Coronary artery (tissue), 2 donors: ENCODE data around the gene SLC48A1.

Experiments
- DNase-seq: peaks from one replicate; pipeline ENCODE4 v3.0.0-alpha.2; 2017; ENCODE audit warnings: low spot score
- H3K27ac ChIP-seq, 2 donors: fragments of 200-600 bp; sonication (generic); one replicate each; pipeline ENCODE4 v1.5.1; 2016 to 2019
- H3K4me3 ChIP-seq: fragments of 200-600 bp; sonication (generic); 2 replicates; pipeline ENCODE4 v1.5.1; 2016; ENCODE audit warnings: mild to moderate bottlenecking, moderate library complexity
- TF ChIP-seq, protein P1 (sequence below): fragments of 200-600 bp; sonication (generic); IDR thresholded peaks from one replicate; pipeline ENCODE4 v1.5.1; 2019; ENCODE audit warnings: antibody characterized with exemption

SLC48A1 gene

DNA sequence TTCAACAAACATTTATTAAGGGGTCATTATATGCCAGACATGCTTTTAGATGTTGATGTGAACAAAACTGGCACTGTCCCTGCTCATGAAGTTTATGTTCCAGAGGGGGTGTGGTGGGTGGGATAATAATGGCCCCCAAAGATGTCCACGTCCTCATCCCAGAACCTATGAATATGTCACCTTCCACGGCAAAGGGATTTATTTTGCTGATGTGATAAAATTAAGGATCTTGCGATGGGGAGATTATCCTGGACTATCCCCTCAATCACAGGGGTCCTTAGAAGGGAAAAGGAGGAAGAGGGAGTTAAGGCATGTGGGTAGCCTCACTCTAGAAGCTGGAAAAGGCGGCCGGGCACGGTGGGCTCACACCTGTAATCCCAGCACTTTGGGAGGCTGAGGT, 1.7 kb upstream of the SLC48A1 start:
- Histone ChIP-seq H3K4me3 (no peak overlapping the region), H3K27ac (no peak overlapping the region)
- TF ChIP-seq, protein P1, sequence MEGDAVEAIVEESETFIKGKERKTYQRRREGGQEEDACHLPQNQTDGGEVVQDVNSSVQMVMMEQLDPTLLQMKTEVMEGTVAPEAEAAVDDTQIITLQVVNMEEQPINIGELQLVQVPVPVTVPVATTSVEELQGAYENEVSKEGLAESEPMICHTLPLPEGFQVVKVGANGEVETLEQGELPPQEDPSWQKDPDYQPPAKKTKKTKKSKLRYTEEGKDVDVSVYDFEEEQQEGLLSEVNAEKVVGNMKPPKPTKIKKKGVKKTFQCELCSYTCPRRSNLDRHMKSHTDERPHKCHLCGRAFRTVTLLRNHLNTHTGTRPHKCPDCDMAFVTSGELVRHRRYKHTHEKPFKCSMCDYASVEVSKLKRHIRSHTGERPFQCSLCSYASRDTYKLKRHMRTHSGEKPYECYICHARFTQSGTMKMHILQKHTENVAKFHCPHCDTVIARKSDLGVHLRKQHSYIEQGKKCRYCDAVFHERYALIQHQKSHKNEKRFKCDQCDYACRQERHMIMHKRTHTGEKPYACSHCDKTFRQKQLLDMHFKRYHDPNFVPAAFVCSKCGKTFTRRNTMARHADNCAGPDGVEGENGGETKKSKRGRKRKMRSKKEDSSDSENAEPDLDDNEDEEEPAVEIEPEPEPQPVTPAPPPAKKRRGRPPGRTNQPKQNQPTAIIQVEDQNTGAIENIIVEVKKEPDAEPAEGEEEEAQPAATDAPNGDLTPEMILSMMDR, result no peak
- DNase-seq, result no peak

DNA sequence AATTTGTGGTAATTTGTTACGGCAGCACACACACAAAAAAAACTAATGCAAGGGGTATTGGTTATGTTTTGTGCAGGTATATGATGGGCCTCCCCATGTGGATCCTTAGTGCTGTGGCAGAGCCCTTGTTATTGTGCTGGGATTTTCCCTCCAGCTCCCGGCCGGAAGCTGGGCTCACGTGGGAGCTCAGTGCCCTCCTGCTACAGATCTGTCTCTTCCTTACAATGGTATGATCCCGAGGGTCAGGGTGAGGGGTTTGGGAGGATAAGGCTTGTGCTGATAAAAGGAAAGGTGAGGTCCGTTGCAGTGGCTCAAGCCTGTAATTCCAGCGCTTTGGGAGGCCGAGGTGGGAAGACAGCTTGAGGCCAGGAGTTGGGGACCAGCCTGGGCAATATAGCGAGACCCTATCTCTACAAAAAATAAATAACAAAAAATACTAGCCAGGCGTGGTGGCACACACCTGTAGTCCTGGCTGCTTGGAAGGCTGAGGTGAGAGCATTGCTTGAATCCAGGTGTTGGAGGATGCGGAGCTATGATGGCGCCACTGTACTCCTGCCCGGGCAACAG, 861 bp upstream of the SLC48A1 start:
- Histone ChIP-seq H3K27ac (no peak overlapping the region), H3K4me3 (peak overlapping the region; percentile 95)
- DNase-seq, result no peak
- TF ChIP-seq, protein P1, result no peak

DNA sequence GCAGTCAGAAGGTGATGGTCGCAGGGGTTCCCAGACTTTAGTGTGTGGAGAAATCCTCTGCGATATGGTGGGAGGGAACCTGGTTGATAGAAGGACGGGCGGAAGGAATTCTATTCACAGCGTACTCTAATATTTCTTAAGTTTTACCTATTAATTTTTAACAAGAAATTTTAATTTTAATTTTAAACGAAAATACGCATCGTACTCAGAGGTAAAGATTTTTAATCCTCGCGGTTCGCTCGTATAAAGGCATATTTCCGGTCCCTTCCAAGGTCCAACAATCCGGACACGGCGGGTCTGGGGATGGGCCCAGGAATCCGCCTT, 338 bp upstream of the SLC48A1 start:
- TF ChIP-seq, protein P1, result no peak
- Histone ChIP-seq H3K4me3 (peak overlapping the region; percentile 95), H3K27ac (peak overlapping the region; percentile 78 to 89)
- no peak for DNase-seq

DNA sequence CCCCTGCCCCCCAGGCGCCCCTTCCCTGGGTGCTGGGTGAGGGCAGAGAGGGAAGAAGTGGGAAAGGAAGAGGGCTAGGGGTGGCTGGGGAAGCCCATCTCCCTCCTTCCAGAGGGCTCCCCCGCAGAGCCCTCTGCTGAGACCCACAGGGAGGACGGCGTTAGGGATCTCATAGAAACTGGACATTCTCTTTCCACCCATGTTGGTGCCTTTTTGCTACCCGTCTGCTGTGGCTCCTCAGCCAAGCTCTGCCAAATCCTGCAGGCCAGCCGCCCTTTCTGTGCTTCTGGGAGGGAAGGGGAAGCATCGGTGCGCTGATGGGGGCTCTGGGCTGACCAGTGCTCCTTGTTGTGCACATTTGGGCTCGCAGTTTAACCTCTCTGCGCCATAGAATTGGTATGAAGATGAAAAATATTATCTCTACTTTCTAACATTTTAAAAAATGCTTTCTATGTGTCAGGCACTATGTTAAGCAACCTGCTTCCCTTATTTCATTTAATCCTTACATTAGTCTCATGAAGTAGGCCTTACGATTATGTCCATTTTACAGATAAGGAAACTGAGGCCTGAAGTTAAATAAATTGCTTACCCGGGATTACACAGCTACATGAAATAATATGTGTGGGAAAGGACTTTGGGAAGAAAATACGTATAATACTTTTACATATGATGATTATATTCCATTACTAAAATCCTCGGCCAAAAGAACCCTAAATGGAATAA, 981 bp downstream of the SLC48A1 start:
- Histone ChIP-seq H3K27ac (peak overlapping the region; percentile 78 to 89), H3K4me3 (peak overlapping the region; percentile 95)
- TF ChIP-seq, protein P1, result no peak
- DNase-seq, result no peak

DNA sequence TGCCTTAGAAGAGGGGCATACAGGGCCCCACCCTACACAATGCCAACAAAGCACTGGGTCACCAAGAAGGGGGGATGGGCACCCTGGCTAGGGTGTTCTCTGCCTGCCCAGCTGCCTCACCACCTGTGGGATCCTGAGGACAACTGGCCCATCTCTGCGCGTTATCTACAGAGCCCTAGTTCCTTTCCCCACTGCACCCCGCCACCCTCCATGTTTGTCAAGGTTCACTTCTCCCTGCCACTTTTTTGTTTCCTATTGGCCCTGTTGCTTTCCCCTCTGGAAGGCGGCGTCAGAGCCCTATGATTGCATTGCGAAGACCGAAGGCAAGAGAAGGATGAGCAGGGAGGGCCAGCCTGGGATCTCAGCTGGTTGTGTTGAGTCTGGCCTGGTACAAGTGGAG, 1.6 kb downstream of the SLC48A1 start:
- TF ChIP-seq, protein P1, result no peak
- Histone ChIP-seq H3K4me3 (peak overlapping the region; percentile 95), H3K27ac (peak overlapping the region; percentile 31 to 88)
- DNase-seq, result no peak

DNA sequence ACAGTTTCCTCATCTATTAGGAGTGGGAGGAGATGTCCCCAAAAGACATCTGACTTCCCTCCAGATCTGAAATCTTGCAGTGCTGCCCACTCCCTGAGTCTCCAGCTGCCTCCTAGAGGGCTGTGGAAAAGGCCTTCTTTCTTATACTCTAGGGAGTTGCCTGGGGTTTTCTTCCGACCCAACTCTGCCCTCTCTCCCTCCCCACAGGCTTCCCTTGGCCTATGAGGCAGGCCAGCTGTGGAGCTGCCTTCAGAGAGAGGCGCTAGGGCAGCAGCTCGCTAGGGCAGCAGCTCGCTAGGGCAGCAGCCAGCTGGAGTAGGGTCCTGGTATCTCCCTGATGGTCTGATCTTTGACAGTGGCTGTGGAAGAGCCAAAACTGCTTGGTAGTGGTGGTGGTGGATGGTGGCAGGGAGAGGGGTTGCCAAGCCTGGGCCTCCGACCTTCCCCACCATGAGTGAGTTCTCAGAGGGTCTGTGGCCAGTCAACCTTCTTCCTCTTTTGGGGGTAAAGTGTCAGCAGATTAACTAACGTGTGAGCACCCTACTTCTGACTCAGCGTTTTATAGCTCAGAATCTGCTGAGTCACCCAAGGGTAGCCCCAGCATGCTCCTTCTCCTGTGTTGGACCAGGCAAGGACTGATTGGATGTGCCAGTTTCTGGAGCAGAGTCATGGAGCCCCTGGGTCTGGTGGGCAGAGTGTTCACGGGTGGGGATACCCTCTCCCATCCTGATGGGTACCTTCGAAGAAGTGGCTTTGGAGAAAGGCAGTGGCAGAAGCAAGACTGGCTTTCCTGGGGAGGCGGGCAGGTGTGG, 2.3 kb downstream of the SLC48A1 start:
- H3K4me3 ChIP-seq, result no peak overlapping the region
- peak overlapping the region; percentile 83 to 88 for H3K27ac ChIP-seq
- no peak for DNase-seq
- TF ChIP-seq, protein P1, result no peak
